Measurements from ENCODE around the gene SLCO3A1.

Gene SLCO3A1

DNA sequence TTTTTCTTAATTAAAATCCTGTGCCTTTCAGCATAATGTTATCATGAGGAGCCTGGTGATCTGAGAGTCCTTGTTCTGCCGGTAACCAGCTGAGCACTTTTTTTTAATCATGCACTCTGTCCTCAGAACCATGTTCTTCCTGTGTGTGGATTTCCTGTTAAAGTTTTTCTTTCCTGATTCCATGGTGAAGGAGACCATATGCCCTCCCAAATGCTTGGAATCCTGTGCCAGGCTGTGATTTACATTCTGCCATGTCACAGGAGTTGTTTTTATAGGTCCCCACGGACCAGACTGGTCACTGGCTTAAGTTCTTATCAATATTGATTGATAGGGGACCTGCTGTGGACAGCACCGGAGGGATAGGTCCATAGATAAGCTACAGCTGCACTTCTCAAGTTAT lies 257.8 kb downstream of the SLCO3A1 start:
- no peak for DNase-seq

DNA sequence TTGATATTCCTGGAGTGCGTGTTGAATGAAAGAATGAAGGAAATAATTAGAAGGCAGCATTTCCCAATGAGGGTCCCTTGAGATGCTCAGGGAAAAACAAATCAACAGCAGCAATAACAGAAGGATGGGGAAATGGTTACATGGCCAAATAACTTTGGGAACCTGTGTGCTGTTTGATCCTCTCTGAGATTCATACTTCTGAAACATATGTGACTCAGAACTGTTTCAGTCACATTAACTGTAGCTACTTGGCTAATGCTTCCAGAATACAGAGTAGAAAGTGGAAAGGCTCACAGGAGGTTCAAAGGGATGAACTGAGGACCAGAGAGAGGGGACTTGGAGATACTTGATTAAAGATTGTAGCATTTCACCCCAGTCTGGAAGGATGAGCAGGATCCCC lies 258.2 kb downstream of the SLCO3A1 start:
- no peak for DNase-seq

DNA sequence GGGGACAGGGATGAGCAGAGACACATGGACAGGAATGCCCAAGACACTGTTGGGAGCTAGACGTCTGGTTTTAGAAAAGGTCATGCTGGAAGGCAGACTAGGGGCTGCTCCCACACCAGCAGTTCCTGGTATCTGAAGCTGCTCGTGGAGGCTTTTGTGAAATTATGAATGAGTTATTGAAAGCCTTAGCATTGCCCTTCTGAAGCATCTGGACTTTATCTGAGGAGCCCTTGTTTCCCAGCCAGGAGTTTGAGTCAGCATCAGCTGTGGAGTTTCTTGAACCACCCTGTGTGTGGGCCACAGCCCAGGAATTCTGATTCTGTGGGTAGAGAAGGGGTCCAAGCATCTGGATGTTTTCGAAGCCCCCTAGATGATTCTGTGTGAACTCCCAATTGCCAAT lies 258.7 kb downstream of the SLCO3A1 start:
- no peak for DNase-seq

DNA sequence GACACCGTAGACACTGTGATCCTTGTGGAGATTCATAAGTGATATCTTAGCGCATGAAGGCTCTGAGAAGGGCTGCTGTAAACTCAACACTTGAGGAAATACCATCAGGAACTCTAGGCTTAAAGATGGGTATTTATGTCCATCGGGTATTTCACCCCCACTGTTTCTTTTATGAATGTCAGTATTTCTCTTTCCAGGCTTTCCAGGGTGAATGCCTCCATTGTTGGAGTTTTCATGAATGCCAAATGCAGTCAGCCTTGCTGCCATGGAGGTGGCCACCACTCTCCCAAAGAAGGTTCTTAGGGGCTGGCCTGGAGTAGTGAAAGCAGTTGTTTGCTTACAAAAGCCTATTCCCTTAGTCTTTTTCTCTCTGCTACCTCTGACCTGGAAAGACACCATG lies 259.2 kb downstream of the SLCO3A1 start:
- no peak for DNase-seq

DNA sequence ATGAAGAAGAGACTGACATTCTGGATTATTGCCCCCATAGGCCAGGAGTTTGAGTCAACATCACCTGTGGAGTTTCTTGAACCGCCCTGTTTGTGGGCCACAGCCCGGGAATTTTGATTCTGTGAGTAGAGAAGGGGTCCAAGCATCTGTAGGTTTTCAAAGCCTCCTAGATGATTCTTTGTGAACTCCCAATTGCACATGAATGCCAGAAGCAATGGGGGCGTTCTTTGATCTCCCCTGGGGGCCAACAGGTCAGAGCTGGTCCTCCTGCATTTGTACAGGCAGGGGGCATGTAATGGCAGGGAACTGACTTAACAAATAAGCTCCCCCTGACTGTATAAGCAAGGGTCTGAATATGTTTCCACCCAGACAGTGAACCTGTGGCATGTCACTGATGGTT lies 260.3 kb downstream of the SLCO3A1 start:
- no peak for DNase-seq

DNA sequence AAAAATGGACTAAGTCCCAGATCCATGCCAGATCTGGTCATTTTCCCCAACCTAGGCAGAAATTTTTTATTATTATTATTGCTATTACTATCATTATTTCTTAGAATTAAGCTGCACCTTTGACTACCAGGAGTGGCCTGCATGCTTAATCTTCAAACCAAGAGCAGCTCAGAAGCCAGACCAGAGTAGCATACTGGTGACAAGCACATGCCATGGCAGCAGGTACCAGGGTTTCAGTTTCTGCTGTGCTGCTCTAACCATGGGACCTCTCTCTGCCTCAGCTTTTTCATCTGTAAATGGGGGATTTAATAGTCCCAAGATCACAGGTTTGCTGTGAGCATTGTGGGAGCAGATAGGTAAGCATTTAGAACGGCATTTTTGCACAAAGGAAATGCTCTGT lies 262.3 kb downstream of the SLCO3A1 start:
- no peak for DNase-seq

DNA sequence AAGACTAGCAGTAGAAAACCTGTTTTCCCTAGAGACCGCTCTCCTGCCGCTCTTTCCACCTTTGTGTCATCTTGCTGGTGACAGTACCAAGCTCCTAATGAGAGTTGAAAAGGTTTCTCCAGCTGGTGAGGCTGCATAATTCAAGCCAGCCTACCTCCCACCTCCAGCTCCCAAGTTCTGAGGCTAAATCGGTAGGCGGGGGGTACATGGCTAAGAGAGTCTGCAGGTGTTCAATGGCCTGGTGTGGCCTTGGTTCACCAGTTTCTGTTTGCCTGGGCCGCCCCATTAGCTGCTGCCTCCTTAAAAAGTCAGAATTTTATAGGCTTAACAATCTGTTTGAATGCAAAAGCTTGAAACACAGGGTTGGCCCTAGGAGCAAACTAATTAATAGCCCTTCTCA lies 262.8 kb downstream of the SLCO3A1 start:
- DNase-seq: no peak

DNA sequence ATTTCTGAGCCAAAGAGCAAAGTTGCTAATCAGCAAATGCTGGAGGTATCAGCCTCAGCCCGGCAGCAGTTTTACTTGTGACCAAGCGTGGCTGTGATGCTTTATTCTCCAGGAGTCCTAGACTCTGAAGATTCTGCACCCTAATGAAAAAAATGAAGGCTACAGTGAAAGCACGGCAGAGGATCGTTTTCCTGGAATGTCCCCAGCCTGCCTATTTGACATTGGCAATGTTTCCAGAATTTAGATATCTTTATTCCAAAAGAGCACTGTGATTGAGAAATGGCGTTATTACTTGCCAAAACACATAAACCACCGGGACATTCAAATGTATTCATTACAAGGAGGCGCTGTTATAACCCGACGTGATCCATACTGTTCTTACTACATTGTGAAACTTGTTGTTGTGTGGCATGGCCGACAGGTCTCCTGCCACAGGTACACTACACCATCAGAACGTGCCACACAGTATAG lies 263.8 kb downstream of the SLCO3A1 start:
- no peak for DNase-seq

DNA sequence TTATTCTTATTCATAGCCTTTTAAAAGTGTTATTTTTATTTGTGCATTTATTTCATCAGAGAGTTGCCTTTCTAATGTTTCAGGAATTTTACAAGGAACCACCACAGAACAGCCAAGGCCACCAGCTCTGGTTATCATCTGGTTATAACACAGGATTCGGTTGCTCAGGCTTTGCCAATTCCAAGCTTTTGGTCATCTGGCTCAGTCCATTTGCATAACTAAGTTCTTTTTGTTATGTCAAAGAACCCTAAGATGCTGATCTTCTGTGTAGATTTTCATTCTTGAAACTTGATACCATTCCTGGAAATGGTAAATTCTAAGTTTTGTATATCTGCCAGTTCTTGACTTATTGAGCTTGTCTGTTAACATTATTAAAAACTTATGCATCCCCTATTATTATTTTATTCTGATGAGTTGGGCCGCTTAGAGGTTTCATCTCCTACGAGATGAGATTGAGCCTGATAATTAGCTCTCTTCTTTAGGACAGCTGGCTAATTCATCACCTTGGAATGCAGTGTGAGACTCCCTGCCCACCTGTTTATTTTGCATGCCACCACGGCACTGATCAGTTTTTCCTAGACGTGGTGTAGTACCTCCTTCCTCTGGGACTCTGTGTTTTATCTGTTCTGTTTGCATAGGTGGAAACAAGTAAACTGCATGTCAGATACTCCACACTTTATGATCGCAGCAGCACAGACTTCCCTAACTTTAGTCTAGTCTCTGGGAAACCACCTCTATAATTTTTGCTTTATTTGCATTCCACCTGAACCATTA lies 264.8 kb downstream of the SLCO3A1 start:
- no peak for DNase-seq

DNA sequence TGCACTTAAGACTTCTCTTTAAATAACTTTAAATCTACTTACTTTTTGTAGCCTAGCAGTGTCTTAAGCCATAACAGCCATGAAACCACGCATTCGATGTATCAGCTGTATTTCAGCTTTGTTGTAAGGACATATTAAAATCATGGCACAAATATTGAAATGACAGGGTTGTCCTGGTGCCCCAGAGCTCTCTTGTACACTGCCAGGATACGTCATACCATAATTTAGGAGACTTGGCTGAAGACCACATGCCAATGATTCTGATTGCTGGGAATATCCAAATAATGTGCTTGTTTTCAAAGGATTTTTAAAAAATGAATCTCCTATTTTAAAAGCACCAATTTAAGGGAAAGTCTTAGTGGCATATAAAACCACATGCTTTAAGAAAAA lies 265.4 kb downstream of the SLCO3A1 start:
- DNase-seq: no peak

DNA sequence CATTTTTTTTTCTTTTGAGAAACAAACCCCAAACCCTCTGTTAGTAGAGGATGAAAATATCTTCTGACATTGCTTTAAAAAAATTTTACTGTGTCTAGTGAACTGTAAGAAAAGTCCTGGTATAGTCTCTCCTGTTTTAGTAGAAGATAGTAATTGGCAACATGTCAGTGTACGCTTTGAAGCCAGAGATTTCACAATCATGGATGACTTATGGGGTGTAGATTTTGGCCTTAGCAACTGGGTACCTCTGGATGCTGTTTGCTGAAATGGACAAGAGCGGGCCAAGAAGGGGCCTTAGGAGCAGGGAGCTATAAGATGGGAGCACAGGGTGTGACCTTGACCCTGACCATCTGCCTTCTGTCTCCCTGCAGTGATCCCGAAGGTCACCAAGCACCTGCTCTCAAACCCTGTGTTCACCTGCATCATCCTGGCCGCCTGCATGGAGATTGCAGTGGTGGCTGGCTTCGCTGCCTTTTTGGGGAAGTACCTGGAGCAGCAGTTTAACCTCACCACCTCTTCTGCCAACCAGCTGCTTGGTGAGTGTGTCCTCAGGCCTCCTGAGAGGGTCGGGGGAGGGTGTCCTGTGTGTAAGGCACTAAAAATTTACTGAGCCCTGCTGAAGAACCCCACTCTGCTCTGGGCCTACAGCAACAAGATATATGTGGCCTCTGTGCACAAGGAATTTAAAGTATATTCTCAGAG lies 266.7 kb downstream of the SLCO3A1 start:
- DNase-seq: no peak

DNA sequence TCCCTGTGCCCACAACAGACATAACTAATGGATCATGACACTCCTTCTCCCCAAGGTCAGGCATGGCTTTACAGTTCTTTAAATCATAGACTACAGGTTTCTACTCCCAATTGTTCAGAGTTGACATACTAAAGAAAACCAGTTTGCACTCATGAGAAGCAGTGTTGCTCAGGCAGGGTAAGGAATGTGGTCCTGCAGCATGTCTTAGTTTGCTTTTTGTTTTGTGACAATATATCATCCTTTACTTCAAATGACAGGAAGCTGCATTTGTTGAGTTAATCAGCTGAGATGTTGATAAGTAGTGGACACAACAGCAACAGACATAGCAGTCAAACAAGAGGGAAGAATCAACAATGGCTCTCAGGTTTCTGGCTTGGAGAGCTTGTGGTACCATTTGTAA lies 267.5 kb downstream of the SLCO3A1 start:
- DNase-seq: no peak

DNA sequence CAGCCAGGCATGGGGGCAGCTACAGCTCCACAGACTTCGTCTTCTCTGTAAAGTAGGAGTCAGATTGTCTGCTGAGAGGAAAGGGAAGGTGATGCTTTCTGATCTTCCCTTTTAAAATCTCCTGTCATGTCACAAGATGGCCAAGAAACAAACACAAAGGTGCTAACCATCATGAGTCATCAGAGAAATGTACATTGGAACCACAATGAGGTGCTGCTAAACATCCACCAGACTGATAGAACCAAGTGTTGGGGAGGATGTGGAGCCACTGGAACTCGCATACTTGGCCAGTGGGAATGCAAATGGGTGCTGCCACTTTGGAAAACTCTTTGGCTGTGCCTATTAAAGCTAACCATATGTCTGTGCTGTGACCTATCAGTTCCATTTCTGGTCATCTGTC lies 268.8 kb downstream of the SLCO3A1 start:
- DNase-seq: no peak

DNA sequence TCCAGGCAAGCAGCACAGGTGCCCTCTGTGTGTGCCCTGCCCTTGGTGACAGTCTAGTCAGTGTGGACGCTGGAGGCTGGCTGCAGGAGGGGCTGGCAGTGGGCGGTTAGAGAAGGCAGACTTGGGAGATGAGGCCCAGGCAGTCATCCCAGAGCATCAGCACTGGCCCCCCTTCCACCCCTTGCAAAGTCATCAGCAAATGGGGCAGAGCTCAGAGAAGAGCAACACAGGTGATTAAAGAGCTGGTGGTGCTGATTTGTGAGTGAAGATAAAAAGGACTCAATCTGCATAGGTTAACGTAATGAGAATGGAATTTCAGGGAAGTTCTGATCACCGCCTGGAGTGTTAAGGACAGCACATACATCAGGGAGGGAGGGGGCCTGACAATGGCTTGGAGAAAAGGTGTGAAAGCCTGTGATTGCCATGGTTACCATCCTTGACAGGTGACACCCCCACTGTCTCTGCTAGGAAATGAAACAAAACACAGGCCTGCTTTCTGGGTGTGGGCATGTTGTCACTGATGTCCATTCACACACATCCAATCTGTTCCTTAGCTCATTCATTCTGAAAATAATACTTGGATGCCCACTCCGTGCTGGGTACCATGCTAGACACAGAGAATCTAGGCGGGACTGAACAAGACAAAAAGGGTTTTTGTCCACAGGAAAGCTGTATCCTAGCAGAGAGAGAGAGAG lies 270.6 kb downstream of the SLCO3A1 start:
- no peak for DNase-seq

DNA sequence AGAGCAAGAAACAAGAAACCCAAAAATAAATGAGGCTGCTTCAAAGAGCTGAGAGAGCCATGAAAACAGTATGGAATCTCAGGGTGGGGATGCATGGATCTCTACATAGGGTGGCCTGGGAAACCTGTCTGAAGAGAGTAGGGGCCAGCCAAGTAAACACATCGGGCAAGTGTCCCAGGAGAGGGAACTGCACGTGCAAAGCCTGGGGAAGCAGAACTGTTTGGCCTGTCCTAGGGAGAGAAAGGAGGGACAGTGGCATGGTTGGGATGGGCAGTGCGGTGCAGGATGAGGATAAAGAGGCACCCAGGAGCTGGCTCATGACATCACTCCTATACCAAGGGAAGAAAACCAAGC lies 271.1 kb downstream of the SLCO3A1 start:
- DNase-seq: no peak

DNA sequence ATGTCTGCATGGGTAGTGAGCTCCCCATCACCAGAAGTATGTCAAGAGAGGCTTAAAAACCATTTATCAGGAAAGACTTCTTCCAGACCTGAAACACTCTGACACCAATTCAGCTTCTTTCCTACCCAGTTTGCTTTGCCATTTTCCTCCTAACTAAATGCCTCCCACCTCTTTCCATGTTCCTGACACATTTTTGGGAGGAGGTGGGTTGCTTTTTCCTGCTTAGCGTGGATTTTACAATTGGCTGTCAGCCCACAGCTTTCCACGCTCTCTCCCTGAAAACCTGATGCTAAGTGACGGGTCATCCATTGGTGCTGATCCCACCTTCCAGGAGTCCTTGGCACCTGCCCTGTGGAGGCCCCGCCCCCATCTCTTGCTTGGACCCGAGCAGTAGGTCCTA lies 275.3 kb downstream of the SLCO3A1 start:
- DNase-seq: no peak

DNA sequence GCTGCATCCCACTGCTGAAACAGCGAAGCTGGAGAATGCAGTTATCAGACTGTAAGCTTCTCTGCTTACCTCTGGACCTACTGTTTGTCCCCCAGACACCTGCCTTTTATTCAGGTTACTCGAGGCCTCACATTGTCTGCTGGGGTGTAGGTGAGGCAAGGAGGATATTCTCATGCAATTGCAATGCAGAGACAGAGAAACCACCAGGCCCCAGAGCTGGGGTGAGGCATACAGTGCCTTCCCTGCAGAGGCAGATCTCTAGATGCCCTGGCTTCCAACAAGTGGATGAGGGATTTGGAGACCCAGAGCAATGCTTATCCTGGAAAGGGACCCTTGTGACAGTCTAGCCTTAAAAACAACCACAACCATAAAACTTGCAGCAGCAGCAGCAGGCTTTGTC lies 276.7 kb downstream of the SLCO3A1 start:
- no peak for DNase-seq

DNA sequence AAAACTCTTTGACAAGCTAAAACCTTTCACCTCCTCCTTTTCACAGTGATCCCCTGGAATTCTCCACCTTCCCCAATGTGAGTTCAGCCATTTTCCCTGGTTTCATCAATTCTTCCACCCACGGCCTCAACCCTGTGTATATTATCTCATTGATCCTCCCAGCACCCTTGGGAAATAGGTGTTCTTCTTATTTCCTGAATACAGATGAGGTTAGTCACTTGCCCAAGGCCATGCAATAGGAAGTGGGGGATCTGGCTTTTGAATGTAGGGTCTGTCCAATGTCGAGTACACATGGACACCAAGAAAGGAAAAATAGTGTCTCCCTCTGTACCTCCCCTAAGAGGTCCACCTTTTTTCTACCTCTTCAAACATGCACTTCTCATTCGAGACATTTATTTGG lies 277.4 kb downstream of the SLCO3A1 start:
- no peak for DNase-seq

DNA sequence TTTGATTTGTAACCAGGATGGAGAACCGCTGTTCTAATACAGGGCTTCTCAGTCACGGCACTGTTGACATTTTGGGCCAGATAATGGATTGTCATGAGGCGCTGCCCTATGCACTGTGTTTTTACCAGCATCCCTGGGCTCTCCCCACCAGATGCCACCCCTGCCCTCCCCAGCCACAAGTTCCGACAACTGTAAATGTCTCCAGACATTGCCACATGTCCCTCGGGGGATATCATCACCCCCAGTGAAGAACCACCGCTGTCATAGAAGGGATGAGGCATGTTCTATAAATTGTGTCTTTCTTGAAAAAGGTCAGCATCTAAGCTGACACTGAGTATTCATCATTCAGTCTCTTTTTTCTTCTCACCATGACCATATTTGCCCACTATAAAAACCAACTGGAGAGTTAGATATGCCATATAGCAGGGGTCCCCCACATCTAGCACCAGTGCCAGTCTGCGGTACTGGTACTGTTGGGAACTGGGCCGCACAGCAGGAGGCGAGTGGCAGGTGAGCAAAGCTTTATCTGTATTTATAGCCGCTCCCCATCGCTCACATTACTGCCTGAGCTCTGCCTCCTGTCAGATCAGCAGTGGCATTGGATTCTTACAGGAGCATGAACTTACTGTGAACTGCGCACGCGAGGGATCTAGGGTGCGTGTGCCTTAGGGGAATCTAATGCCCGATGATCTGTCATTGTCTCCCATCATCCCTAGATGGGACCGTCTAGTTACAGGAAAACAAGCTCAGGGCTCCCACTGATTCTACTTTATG lies 279.7 kb downstream of the SLCO3A1 start:
- no peak for DNase-seq

DNA sequence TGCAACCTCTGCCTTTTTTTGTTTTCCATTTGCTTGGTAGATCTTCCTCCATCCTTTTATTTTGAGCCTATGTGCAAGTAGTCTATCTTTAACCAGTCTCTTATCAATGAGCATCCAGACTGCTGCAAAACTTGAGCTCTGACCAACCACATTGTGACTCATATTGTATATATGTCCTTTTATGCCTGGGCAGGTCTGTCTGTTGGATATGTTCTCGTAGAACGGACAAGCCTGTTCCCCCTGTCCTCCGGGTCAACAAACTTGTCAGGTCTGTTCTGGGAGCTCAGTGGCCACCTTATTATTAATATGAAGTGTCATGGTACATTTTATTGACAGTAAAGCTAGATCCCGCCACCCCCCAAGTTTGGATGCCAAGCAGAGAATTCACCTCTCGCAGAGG lies 287.3 kb downstream of the SLCO3A1 start:
- DNase-seq: no peak

DNA sequence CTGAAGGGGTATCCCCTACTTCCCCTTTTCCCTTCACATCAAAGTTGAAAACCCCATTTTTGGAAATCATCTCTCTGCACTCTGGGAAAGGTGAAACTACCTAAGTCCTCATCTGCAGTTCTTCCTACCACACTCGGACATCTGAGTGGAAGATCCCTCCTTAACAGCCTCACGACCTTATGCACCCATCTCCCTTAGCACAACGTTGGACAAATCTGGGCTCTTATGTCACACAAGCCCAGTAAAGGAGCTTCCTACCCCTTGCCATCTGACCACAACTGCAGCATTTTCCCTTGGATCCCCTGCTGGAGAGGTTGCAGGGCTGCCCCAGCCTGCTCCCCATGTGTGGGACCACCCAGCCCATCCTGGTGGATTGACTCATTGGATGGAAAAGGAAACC lies 288.1 kb downstream of the SLCO3A1 start:
- DNase-seq: no peak

DNA sequence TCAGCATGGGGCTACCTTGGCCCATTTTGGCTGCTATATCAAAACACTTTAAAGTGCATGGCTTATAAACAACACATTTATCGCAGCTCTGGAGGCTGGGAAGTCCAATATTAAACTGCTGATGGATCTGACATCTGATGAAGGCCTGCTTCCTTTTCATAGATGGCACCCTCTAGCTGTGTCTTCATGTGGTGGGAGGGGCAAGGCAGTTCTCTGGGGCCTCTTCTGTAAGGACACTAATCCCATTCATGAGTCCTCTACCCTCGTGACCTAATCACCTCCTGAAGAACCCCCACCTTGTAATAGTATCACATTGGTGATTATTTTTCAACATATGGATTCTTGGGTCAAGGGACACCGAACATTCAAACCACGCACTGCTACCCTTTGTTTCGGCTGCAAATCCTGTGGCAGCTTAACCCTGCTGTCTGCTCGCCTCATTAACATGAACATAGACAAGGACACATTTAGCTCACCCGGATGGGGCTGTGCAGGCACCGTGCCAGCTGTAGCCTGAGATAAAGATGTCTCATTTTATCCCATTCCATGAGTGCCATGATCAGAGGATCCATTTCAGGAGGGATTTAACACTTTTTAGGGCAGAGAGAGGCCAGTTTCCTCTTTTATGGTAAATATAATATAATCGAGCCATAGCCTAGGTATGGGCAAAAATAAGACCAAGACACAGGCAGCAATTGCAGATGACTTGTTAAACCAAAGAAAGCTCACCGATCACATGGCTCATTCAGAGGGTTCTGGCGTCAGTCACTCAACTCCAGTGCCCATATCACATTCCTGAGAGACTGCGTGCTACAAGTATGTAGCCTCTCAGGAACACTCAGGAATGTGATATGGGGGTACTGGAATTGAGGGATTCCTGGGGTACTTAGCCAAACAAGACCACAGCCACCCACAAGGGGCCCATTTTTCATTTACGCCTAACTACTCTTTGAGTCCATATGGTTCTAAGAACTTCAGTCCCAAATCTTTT lies 289.0 kb downstream of the SLCO3A1 start:
- DNase-seq: no peak

Measured in T1000 (cell line).